Stimulated activated CD4-positive, alpha-beta T cell treated with anti-CD3 and anti-CD28 coated beads, Interleukin-4, amount 100 ng/mL, for 1 hour (primary cell): ENCODE data around the gene CNOT6.
"Not testable (repeated sequence)": the region's sequence is repeated elsewhere in the genome, so short reads cannot be mapped to it uniquely, and the experiment has no call there.

Source experiments
- DNase-seq: peaks from one replicate; pipeline ENCODE4 v3.0.0-alpha.2; 2020

The CNOT6 gene

DNA sequence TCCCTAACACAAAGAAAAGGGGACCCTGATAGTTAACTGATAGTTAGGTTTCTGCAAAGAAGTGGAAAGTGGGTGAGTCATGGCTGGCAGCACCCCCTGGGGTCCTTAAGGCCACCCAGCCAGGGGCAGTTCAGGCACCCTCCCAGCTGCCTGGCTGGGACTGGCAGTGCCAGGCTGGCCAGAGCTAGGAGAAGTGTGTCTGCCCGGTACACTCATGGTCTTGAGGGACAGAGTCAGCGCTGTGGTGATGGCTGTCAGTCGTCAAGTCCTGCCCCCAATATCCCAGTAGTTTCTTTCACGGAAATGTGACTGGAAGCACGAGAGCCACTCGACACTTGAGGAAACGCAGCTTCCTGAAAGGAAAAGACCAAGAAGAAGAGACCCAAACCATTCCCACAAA lies 22.3 kb upstream of the CNOT6 start:
- no peak for DNase-seq

DNA sequence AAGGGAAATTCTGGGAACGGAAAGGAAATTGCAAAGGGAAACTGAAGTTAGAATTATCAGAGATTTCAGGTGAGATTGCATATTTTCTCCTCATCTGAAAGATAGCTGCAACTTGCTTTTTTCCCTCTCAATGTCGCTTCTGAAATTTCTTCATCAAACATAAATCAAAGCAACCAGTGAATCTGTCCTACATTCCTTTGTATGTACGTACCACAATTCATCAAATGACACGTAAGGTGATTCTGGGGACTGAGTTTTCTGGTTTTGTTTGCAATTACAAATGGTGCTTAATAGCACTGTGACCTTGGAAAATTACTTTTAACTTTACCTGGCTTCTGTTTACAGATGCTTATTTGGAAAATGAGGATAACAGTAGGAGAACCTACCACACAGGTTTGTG lies 21.9 kb upstream of the CNOT6 start:
- DNase-seq = no peak

DNA sequence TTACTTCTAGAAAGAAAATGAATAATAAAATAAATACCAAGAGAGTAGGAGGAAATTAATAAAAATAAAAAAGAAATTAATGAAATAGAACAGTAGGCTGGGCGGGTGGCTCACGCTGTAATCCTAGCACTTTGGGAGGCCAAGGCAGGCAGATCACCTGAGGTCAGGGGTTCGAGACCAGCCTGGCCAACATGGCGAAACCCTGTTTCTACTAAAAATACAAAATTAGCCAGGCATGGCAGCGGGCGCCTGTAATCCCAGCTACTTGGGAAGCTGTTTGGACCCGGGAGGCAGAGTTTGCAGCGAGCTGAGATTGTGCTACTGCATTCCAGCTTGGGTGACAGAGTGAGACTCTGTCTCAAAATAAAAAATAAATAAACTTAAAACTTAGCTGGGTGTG lies 20.8 kb upstream of the CNOT6 start:
- not testable (repeated sequence) for DNase-seq

DNA sequence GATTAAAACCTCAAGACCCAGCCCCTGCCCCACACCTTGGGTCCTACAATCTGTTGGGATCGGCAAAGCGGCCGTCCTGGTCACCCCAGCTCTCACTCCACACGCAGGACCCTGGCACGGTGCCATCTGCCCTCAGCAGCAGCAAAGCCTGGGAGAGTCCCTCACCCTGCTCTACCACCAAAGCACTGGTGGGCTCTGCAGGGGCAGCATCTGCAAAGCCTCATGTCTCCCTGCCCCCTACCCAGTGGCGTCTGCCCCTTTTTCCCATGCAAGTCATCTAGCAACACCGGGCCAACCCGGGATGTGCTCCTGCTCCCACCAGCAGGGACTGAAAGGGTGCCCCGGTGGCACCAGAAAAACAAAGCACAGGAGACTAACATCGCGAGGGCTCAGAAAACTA lies 19.6 kb upstream of the CNOT6 start:
- no peak for DNase-seq

DNA sequence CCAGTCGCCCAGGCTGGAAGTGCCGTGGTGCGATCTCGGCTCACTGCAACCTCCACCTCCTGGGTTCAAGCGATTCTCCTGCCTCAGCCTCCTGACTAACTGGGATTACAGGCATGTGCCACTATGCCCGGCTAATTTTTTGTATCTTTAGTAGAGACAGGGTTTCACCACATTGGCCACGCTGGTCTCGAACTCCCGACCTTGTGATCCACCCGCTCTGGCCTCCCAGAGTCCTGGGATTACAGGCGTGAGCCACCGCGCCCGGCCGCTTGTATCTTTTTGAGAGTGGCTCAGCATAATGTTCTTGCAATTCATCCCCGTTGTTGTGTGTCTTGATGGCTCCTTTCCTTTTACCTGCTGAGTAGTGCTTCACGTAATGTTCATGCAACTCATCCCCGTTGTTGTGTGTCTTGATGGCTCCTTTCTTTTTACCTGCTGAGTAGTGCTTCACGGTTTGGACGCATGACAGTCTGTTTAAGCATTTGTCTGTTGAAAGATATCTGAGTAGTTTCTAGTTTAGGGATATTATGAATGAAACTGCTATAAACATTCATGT lies 18.1 kb upstream of the CNOT6 start:
- DNase-seq = not testable (repeated sequence)

DNA sequence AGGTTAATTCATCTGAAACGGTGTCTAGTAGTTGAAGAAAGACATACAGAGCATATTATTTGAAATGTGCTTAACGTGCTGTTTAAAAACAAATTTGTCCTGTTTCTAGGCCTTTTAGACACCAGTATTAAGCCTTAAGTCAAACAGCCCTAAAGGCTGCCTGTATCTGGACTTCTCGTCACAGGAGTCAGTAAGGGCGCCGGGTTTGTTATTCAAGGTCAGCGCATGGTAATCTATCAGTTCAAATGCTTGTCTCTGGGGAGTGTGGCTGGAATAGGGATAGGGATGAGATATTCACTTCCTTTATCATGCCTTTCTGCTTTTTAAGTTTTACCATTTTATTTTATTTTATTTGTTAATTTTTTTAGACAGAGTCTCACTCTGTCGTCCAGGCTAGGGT lies 9.4 kb upstream of the CNOT6 start:
- no peak for DNase-seq

DNA sequence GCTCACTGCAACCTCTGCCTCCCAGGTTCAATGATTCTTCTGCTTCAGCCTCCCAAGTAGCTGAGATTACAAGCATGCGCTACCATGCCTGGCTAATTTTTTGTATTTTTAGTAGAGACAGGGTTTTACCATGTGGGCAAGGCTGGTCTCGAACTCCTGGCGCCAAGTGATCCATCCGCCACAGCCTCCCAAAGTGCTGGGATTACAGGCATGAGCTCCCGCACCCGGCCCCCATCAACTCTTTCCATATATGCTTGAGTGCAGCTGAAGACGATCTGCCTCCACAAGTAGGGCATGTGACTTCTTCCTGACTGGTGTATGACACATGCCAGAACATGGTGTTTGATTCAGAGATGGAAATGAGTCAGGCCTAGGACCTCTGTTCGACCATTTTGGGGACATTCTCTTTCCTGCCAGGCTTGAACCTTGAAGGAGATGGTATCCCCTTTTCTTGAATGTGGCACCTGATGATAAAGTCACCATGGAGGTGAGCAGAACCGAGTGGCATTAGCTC lies 7.5 kb upstream of the CNOT6 start:
- DNase-seq = no peak

DNA sequence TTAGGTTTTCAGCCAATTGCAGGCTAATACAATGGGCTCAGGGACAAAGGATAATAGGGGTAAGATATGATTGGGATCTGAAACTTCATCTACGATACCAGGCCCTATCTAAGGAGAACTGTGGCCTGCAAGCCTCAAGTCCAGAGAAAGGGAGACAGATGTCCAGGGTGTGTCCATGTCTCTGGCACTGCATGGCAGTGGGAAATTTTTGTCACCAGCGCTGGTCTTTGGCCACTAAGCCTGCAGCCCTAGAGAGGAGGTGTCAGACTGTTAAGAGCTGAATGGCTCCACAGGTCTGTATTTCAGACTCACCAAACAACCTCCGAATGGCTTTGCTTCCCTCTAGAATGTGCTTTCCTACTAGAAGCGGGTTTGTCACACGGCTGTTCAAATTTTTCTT lies 6.6 kb upstream of the CNOT6 start:
- DNase-seq = no peak

DNA sequence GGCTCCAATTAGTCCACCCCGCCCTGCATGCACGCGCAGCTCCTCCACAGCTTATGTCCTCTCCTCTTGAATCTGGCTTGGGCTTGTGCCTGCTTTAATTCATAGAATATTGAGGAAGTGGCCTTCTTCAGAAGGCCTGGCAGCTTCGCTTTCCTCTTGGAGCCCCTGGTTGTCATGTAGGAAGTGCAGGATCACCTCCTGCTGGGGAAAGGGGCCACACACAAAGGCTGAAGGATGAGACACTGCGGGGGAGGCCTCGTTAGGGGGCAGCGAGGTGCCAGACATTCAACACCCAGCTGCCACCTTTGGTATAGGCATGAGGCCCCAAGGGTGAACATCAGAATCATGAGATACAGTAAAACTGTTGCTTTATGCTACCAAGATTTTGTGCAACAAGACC lies 2.7 kb upstream of the CNOT6 start:
- no peak for DNase-seq

DNA sequence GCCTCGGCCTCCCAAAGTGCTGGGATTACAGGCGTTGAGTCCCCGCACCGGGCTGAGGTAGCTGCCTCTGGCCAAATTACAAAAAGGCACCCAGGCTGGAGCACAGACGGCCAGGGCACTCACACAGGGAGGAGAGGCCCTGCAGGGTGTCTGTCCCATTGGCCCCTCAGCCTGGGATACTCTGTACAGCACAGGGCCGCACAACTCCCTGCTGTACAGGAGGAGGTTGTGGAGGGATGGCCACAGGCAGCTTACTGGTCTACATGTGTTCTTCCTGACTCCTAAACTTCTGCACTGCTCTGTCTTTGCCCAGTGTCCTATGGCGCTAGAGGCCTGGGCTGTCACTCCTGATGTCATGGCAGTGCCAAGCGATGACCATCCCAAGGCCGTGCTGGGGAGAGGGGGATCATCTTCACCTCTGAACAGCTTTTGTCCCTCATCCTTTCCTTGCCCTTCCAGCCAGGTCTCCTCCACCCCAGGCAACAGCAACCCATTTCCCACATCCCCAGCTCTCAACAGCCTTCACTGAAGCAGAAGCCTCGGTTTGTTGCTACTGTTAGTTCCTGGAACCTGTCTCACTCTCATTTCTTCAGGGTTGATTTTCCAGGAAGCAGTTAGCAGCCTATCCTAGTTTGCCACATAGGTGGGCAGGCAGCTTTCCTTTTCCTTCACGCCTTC lies 1.8 kb upstream of the CNOT6 start:
- no peak for DNase-seq

DNA sequence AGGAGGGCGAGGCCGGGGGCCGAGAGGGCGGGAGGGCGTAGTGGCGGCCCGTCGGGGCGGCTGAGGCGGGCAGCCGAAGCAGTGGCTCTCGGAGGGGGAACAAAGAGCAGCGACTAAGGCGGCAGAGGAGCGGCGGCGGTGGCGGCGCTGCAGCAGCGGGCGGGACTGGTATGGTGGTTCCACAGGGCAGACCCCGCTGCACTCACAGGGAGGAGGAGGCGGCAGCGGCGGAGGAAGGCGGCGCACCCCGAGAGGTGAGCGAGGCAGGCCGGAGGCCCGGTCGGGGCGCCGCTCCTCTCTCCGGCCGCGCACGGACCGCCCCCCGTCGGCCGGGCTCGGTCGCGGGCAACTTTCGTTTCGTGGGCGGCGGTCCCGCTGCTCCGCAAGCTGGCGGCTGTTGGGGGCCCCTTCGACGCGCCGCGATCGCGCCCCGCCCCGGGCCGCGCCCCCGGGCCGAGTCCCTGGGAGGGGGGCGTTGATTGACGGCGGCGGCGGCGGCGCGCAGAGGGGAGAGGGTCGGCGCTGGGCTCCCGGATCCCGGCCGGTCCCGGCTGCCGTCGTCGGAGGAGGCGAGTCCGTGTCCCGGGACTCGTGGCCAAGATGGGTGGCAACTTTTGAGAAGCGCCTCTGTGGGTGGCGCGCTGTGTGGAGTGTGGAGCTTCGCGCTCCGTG lies 467 bp downstream of the CNOT6 start:
- peak; percentile 48 for DNase-seq

DNA sequence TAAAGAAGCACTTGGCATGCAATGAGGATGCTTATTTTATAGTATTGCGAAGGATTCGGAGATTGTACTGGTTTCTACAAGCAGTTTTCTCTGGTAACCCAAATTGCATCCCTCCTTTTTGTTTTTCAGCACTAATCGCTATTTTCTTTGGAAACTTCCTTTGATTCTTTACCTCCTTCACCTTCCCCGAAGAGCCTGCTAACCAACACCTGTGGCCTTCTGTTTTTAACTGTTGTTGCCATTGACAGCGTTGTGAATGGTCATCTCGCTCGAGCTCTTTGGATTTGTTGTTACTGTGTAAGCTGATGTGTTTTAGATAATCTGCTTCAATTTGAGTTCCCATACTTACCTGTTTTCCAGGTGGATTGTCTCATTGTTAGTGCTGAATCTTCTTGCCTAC lies 1.1 kb downstream of the CNOT6 start:
- no peak for DNase-seq

DNA sequence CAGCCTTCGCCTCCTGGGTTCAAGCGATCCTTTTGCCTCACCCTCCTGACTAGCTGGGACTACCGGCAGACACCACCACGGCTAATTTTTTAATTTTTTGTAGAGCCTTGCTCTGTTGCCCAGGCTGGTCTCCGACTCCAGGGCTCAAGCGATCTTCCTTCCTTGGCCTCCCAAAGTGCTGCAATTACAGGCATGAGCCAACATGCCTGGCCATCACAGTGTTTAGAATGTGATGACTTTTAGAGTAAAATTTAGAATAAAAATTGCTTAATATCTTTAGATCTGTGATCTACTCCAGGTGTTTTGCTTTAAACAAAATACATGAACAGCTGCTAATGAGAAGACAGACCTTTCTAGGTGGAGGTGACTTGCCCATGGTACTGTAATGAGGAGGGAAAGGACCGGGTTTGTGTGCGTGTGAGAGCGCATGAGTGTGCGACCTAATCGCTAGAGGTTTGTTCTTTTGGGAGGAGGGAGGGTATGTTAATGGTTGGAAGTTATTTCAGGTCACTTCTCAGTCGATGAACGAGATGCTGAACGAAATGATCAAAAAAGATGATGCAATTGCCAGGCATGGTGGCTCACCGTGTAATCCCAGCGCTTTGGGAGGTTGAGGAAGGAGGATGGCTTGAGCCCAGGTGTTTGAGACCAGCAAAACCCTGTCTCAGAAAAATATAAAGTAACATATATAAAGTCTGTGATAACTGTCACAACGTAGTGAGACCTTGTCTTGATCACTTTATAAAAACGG lies 2.0 kb downstream of the CNOT6 start:
- no peak for DNase-seq

DNA sequence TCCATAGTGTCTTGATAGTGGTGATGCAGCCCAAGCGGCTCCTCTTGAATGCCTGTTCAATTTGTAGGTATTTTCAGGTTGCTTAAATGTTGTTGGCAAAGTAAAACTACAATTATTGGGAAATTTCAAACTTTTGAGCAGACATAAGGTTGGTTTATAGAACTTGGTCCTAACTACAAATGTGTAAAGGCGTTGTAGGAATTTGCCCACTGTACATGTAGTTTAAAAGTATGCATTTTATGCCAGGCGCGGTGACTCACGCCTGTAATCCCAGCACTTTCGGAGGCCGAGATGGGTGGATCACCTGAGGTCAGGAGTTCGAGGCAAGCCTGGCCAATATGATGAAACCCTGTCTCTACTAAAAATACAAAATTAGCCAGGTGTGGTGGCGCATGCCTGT lies 2.6 kb downstream of the CNOT6 start:
- DNase-seq = not testable (repeated sequence)

DNA sequence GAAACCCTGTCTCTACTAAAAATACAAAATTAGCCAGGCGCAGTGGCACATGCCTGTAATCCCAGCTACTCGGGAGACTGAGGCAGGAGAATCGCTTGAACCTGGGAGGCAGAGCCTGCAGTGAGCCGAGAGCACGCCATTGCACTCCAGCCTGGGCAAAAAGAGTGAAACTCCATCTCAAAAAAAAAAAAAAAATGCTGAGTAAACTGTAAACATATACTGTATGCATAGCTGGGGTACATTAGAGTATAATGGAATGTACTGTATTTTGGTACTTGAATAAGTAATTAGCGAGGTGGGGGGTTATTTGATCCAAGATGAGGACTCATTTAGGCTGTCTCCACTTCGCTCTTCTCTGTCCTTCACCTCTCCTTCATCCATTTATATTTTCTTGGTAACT lies 3.7 kb downstream of the CNOT6 start:
- DNase-seq = not testable (repeated sequence)

DNA sequence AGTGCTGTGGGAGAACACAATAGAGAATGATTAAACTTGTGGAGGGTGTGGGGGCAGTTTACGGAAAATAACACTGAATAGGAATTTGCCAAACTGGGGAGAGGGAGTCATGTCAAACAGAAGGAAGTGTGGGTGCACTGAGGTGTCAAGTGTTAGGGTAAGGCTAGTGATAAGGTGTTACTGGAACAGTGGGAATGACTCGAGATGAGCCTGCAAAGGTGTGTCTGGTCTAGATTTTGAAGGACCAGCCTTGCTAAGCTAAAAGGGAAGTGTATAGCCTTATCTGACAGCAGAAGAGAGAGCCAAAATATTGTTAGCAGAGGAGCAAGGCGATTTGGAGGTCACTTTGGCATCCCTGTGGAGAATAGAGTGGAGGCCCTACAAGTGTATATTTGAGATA lies 4.2 kb downstream of the CNOT6 start:
- DNase-seq = no peak

DNA sequence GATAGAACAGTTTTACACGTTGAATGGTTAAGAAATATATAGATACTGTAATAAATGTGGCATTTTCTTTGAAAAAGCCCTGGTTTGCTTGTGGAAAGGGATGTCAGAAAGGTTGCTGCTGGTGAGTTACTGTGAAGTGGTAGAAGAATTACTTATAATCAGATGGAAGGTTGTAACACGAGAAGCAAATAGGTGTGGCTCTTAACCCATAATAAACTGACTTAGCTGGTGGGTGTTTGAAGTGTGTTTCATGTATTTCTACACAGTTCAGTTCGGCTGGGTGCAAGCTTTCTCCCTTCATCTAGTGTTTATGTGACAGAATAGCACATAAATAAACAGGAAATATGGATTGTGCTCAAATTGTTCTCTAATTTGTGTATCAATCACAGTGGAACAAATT lies 5.5 kb downstream of the CNOT6 start:
- no peak for DNase-seq

DNA sequence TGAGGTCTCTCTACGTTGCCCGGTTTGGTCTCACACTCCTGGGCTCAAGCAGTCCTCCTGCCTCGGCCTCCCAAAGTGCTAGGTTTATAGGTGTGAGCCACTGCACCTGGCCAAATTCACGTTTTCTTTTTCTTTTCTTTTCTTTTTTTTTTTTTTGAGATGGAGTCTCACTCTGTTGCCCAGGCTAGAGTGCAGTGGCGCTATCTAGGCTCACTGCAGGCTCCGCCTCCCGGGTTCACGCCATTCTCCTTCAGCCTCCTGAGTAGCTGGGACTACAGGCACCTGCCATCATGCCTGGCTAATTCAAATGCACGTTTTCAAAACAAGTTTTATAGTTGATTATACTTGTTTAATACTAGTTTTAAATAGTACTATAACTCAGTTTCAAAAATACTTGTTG lies 6.1 kb downstream of the CNOT6 start:
- not testable (repeated sequence) for DNase-seq

DNA sequence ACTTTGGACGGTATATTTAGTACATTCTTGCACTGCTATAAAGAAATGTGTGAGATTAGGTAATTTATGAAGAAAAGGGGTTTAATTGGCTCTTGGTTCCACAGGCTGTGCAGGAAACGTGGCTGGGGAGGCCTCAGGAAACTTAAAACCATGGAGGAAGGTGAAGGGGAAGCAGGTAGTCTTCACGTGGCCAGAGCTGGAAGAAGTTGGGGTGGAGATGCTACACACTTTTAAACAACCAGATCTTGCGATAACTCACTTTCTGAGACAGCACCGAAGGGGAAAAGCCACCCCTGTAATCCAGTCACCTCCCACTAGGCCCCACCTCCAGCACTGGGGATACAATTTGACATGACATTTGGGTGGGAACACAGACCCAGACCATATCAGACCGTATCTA lies 13.5 kb downstream of the CNOT6 start:
- no peak for DNase-seq

DNA sequence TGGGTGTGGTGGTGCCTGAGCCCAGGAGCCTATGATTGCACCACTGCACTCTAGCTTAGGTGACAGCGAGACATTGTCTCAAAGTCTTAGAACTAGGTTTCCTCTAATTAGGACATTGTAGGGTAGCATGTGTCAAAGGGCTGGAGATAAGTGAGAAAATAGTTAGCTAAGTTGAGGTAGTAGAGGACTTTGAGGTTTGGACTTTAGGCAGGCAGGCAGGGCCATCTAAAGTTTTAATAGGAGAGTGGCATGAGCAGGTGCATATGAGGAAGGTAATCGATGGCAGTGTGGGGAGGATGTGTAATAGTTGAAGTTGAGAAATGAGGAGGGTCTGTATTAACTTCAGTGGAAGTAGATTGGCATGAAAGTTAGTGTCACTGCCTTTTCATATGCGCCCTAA lies 21.1 kb downstream of the CNOT6 start:
- DNase-seq = no peak

DNA sequence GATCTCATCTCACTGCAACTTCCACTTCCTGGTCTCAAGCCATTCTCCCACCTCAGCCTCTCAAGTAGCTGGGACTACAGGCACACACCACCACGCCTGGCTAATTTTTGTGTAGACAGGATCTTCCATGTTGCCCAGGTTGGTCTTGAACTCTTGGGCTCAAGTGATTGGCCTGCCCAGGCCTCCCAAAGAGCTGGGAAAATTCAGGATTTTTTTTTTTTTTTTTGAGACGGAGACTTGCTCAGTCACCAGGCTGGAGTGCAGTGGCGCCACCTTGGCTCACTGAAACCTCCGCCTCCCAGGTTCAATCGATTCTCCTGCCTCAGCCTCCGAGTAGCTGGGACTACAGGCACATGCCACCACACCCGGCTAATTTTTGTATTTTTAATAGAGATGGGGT lies 21.8 kb downstream of the CNOT6 start:
- not testable (repeated sequence) for DNase-seq

DNA sequence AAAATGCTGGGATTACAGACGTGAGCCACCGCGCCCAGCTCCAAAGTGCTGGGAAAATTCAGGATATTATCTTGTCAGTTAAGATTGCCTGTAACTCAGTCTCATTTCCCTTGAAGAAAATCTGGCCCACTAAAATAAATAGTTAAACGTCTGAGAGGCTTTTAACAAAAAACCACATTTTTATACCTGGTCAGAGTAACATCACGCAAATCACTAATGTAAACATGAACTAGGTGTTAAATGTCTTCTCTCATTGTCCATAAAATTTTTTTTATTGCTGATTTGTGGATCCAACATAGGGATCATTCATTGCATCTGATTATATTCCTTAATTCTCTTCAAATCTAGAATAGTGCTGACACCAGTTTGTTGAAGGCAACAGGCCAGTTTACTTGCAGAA lies 22.3 kb downstream of the CNOT6 start:
- no peak for DNase-seq

DNA sequence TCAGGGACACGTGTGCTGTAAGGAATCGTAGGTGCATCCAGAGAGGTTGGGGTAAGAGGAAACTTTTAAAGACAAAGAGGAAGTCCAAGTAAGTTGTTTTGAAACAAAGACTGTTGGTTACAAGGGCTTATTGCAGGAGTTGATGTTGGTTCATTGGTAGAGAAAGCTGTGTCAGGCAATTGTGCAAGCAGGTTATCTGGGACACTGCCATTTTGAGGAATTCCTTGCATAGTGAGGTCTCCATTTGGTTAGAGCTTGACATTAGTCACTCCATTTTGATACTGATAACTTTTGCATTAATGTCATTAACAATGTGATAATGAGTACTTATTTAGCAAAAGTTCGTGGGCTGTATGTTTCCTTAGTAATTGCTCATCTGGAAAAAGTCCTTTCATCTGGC lies 24.9 kb downstream of the CNOT6 start:
- DNase-seq = no peak

DNA sequence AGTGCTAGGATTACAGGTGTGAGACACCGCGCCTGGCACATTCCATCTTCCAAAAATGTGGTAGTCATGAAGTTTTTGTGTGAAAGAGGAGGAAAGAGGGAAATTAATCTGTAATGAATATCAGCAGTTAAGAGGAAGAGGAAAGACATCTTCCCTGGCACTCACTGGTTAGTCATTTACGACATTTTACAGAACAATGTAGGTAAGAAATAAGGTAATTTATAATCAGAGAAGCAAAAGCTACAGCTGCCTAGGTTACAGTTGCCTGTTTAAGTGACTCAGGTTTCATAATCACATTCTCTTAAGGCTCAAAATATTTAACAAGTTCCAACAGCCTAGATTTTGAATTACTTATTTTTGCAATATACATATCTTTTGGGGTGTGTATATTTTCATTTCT lies 26.9 kb downstream of the CNOT6 start:
- DNase-seq = no peak
